ENCODE data around the gene DTX3. TPM values are rescaled to one million over a fixed set of nuclear protein-coding genes. Genes with fewer than 3 reads are reported as not detected.
A peak's percentile ranks its signal among the peaks of the same experiment; 100 is the strongest.
"Not testable (repeated sequence)": the region's sequence is repeated elsewhere in the genome, so short reads cannot be mapped to it uniquely, and the experiment has no call there.

DTX3 gene
- 88.3 to 93.6 TPM (median 90.0 TPM) in 3 replicates for total RNA-seq

GRCh38 chr12:57604454-57604991 lies at the start of gene DTX3:
Gene DTX3 (plus strand): TSS chr12:57604824. CDS start chr12:57606518, 1,694 bp downstream.
- peak within 1 kb of the TSS; percentile 85 for H3K4me3 Mint-ChIP-seq
- H3K9me3 Mint-ChIP-seq = no peaks in the 10 kb centered on the region
- H3K27me3 Mint-ChIP-seq (ENCODE audit: low read depth) = no peaks in the 10 kb centered on the region
- DNase-seq (ENCODE audit: low spot score in 2 of 2, unreplicated experiment in 2 of 2) = peak in 1 of 2 experiments; percentile 59
- TF ChIP-seq CTCF (IDR thresholded peaks at IDR 0.05; ENCODE audit: unreplicated experiment) = no peak
- peak within 1 kb of the TSS; percentile 90 for H3K27ac Mint-ChIP-seq
- H3K4me1 Mint-ChIP-seq = peaks cover 26% of the 10 kb centered on the region
- peaks cover 35% of the 10 kb centered on the region for H3K36me3 Mint-ChIP-seq

GRCh38 chr12:57554897-57555296 lies 49.7 kb upstream of the DTX3 start:
- no peak for TF ChIP-seq CTCF (IDR thresholded peaks at IDR 0.05; ENCODE audit: unreplicated experiment)
- DNase-seq (ENCODE audit: low spot score in 2 of 2, unreplicated experiment in 2 of 2) = no peak
- Mint-ChIP-seq H3K36me3 (no peaks in the 10 kb centered on the region), H3K9me3 (no peaks in the 10 kb centered on the region), H3K27ac (no peak overlapping the region), H3K4me3 (no peak overlapping the region), H3K27me3 (ENCODE audit: low read depth) (peaks cover 57% of the 10 kb centered on the region), H3K4me1 (peaks cover 5% of the 10 kb centered on the region)

GRCh38 chr12:57558864-57559263 lies 45.8 kb upstream of the DTX3 start:
- H3K36me3 Mint-ChIP-seq = no peaks in the 10 kb centered on the region
- H3K4me1 Mint-ChIP-seq = peaks cover 2% of the 10 kb centered on the region
- peaks cover 49% of the 10 kb centered on the region for H3K27me3 Mint-ChIP-seq (ENCODE audit: low read depth)
- H3K27ac Mint-ChIP-seq = no peak overlapping the region
- no peak for DNase-seq (ENCODE audit: low spot score in 2 of 2, unreplicated experiment in 2 of 2)
- no peak overlapping the region for H3K4me3 Mint-ChIP-seq
- TF ChIP-seq CTCF (IDR thresholded peaks at IDR 0.05; ENCODE audit: unreplicated experiment) = no peak
- no peaks in the 10 kb centered on the region for H3K9me3 Mint-ChIP-seq

GRCh38 chr12:57560516-57560915 lies 44.1 kb upstream of the DTX3 start:
- Mint-ChIP-seq H3K4me1 (no peaks in the 10 kb centered on the region), H3K27me3 (ENCODE audit: low read depth) (peaks cover 48% of the 10 kb centered on the region), H3K9me3 (no peaks in the 10 kb centered on the region), H3K4me3 (no peak overlapping the region), H3K27ac (no peak overlapping the region), H3K36me3 (no peaks in the 10 kb centered on the region)
- no peak for DNase-seq (ENCODE audit: low spot score in 2 of 2, unreplicated experiment in 2 of 2)
- TF ChIP-seq CTCF (IDR thresholded peaks at IDR 0.05; ENCODE audit: unreplicated experiment) = no peak

- not testable (repeated sequence) for H3K27ac Mint-ChIP-seq; DNase-seq (ENCODE audit: low spot score in 2 of 2, unreplicated experiment in 2 of 2); H3K9me3 Mint-ChIP-seq; H3K36me3 Mint-ChIP-seq; H3K4me3 Mint-ChIP-seq; H3K4me1 Mint-ChIP-seq
- peaks cover 48% of the 10 kb centered on the region for H3K27me3 Mint-ChIP-seq (ENCODE audit: low read depth)
Observed at GRCh38 chr12:57561117-57561516, 43.5 kb upstream of the DTX3 start.

GRCh38 chr12:57563358-57563757 lies 41.3 kb upstream of the DTX3 start:
- peaks cover 48% of the 10 kb centered on the region for H3K27me3 Mint-ChIP-seq (ENCODE audit: low read depth)
- H3K9me3 Mint-ChIP-seq = no peaks in the 10 kb centered on the region
- H3K27ac Mint-ChIP-seq = no peak overlapping the region
- no peak for TF ChIP-seq CTCF (IDR thresholded peaks at IDR 0.05; ENCODE audit: unreplicated experiment)
- H3K36me3 Mint-ChIP-seq = no peaks in the 10 kb centered on the region
- H3K4me3 Mint-ChIP-seq = no peak overlapping the region
- no peaks in the 10 kb centered on the region for H3K4me1 Mint-ChIP-seq
- no peak for DNase-seq (ENCODE audit: low spot score in 2 of 2, unreplicated experiment in 2 of 2)

All from mesothelial cell of epicardium (in vitro differentiated cells).